Panc1 (cell line): ENCODE data around the gene PICALM.

ENCODE experiments used
- CTCF ChIP-seq: fragments of 450-650 bp; IDR thresholded peaks from 2 replicates; pipeline ENCODE4 v1.5.1; 2017; ENCODE audit warnings: mild to moderate bottlenecking
- POLR2AphosphoS5 ChIP-seq: IDR thresholded peaks from 2 replicates; pipeline ENCODE4 v1.6.1; 2012; ENCODE audit warnings: mild to moderate bottlenecking, low read depth, low read length, moderate library complexity
- SIN3A ChIP-seq: IDR thresholded peaks from 2 replicates; pipeline ENCODE4 v1.6.1; 2012; ENCODE audit warnings: low read depth, mild to moderate bottlenecking, low read length, moderate library complexity, borderline replicate concordance; ENCODE audit not compliant: insufficient read depth
- TCF7L2 ChIP-seq: IDR thresholded peaks from 2 replicates; pipeline ENCODE4 v1.6.1; 2011; ENCODE audit warnings: mild to moderate bottlenecking, low read depth, low read length, inconsistent platforms
- TF ChIP-seq, protein P1 (sequence below), 2 experiments: IDR thresholded peaks; 2 replicates each; pipeline ENCODE4 v1.6.1; 2011 to 2012; ENCODE audit warnings: low read depth in 2 of 2, control low read depth in 1 of 2, low read length in 1 of 2, mild to moderate bottlenecking in 1 of 2, moderate library complexity in 1 of 2; ENCODE audit not compliant: insufficient read depth in 1 of 2

GRCh38 chr11:85934596-85935169 is 134.2 kb downstream of the PICALM start:
- no peak for TF ChIP-seq POLR2AphosphoS5
- TF ChIP-seq CTCF: no peak
- TF ChIP-seq, protein P1, sequence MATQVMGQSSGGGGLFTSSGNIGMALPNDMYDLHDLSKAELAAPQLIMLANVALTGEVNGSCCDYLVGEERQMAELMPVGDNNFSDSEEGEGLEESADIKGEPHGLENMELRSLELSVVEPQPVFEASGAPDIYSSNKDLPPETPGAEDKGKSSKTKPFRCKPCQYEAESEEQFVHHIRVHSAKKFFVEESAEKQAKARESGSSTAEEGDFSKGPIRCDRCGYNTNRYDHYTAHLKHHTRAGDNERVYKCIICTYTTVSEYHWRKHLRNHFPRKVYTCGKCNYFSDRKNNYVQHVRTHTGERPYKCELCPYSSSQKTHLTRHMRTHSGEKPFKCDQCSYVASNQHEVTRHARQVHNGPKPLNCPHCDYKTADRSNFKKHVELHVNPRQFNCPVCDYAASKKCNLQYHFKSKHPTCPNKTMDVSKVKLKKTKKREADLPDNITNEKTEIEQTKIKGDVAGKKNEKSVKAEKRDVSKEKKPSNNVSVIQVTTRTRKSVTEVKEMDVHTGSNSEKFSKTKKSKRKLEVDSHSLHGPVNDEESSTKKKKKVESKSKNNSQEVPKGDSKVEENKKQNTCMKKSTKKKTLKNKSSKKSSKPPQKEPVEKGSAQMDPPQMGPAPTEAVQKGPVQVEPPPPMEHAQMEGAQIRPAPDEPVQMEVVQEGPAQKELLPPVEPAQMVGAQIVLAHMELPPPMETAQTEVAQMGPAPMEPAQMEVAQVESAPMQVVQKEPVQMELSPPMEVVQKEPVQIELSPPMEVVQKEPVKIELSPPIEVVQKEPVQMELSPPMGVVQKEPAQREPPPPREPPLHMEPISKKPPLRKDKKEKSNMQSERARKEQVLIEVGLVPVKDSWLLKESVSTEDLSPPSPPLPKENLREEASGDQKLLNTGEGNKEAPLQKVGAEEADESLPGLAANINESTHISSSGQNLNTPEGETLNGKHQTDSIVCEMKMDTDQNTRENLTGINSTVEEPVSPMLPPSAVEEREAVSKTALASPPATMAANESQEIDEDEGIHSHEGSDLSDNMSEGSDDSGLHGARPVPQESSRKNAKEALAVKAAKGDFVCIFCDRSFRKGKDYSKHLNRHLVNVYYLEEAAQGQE (IDR thresholded peaks at IDR 0.05; ENCODE audit: insufficient read depth in 1 of 2, low read depth in 2 of 2, low read length in 1 of 2): no peak
- TF ChIP-seq TCF7L2: no peak
- no peak for TF ChIP-seq SIN3A
